CD4-positive, alpha-beta T cell treated with Interleukin-10 for 1 hour (primary cell): ENCODE results near the gene MED8.
"Not testable (repeated sequence)": the region's sequence is repeated elsewhere in the genome, so short reads cannot be mapped to it uniquely, and the experiment has no call there.

Source experiments
- DNase-seq: peaks from one replicate; pipeline ENCODE4 v3.0.0-alpha.2; 2020

The MED8 gene

GRCh38 chr1:43382027-43382779 is 7.4 kb downstream of the MED8 start:
- DNase-seq: no peak

- DNase-seq: no peak
These were observed 8.0 kb downstream of the MED8 start for GRCh38 chr1:43381612-43382011.

- DNase-seq: no peak
These were observed 10.1 kb downstream of the MED8 start for GRCh38 chr1:43379476-43379875.

GRCh38 chr1:43377831-43378230 is 11.8 kb downstream of the MED8 start:
- DNase-seq: no peak

- no peak for DNase-seq
These were observed 12.8 kb downstream of the MED8 start for GRCh38 chr1:43376723-43377235.

- DNase-seq: no peak
These were observed 16.3 kb downstream of the MED8 start for GRCh38 chr1:43373066-43373940.

- DNase-seq: no peak
These were observed 17.4 kb downstream of the MED8 start for GRCh38 chr1:43372172-43372571.

- DNase-seq: no peak
These were observed 19.0 kb downstream of the MED8 start for GRCh38 chr1:43370564-43370963.

- not testable (repeated sequence) for DNase-seq
These were observed 19.8 kb downstream of the MED8 start for GRCh38 chr1:43369779-43370178.

GRCh38 chr1:43368646-43369020 is 21.0 kb downstream of the MED8 start:
- DNase-seq: no peak

GRCh38 chr1:43367904-43368645 is 21.5 kb downstream of the MED8 start, which contains the start of gene ELOVL1:
Gene ELOVL1 (minus strand): TSS chr1:43368011. CDS start chr1:43365609, 2,402 bp downstream.
- DNase-seq: peak; percentile 87

GRCh38 chr1:43367026-43367903 is 22.3 kb downstream of the MED8 start:
- DNase-seq: peak; percentile 22

- DNase-seq: no peak
These were observed 23.0 kb downstream of the MED8 start for GRCh38 chr1:43366601-43367025.

- DNase-seq: no peak
These were observed 23.4 kb downstream of the MED8 start for GRCh38 chr1:43366179-43366578.

GRCh38 chr1:43365678-43366077 is 23.9 kb downstream of the MED8 start:
- no peak for DNase-seq

GRCh38 chr1:43363935-43364525 is 25.6 kb downstream of the MED8 start:
- no peak for DNase-seq

GRCh38 chr1:43363283-43363934 is 26.2 kb downstream of the MED8 start:
- DNase-seq: no peak

GRCh38 chr1:43360616-43361015 is 29.0 kb downstream of the MED8 start:
- DNase-seq: no peak

- DNase-seq: no peak
These were observed 29.9 kb downstream of the MED8 start for GRCh38 chr1:43359696-43360095.

GRCh38 chr1:43358746-43359693 is 30.6 kb downstream of the MED8 start, which contains the start of gene CDC20:
Gene CDC20 (plus strand): TSS chr1:43358981. CDS start chr1:43359216, 235 bp downstream.
- DNase-seq: peak; percentile 97
